GM12873 (cell line): ENCODE measurements around the gene SLFN11.

Experiments used
- CTCF ChIP-seq: IDR thresholded peaks from 2 replicates; pipeline ENCODE4 v1.5.1; 2012; ENCODE audit warnings: low read depth, mild to moderate bottlenecking, moderate library complexity, low read length, control low read depth; ENCODE audit not compliant: insufficient read depth; ENCODE audit errors: missing control alignments

SLFN11 gene

GRCh38 chr17:35345926-35346771 lies 27.3 kb downstream of the SLFN11 start:
- TF ChIP-seq CTCF: no peak

GRCh38 chr17:35345445-35345925 lies 27.9 kb downstream of the SLFN11 start:
- no peak for TF ChIP-seq CTCF

GRCh38 chr17:35344262-35344661 lies 29.2 kb downstream of the SLFN11 start:
- TF ChIP-seq CTCF: no peak

- TF ChIP-seq CTCF: no peak
Measured at GRCh38 chr17:35342276-35342675, 31.1 kb downstream of the SLFN11 start.

- TF ChIP-seq CTCF: no peak
Measured at GRCh38 chr17:35341411-35341992, 31.9 kb downstream of the SLFN11 start.

GRCh38 chr17:35338230-35338629 lies 35.2 kb downstream of the SLFN11 start:
- TF ChIP-seq CTCF: no peak

GRCh38 chr17:35337364-35337763 lies 36.1 kb downstream of the SLFN11 start:
- TF ChIP-seq CTCF: no peak
